Measurements from ENCODE around the gene RNASE8.

- no peak for TF ChIP-seq CTCF (IDR thresholded peaks at IDR 0.05; ENCODE audit: low read depth, low read length, poor library complexity, severe bottlenecking)
- no peak for TF ChIP-seq EZH2phosphoT487 (IDR thresholded peaks at IDR 0.05; ENCODE audit: borderline replicate concordance, low read length)
These were observed 12.5 kb downstream of the RNASE8 start, which contains the start of gene ARHGEF40 for GRCh38 chr14:21070083-21070609.

Data from DOHH2 (cell line).